Large intestine (tissue), 3 donors: ENCODE measurements around the gene SOX13. TPM values are rescaled to one million over a fixed set of nuclear protein-coding genes. Genes with fewer than 3 reads are reported as not detected.
"Not testable (repeated sequence)": the region's sequence is repeated elsewhere in the genome, so short reads cannot be mapped to it uniquely, and the experiment has no call there.

Experiments used
- DNase-seq, 2 donors: peaks; one replicate each; pipeline versions ENCODE4 v3.0.0 to v3.0.0-alpha.2; 2013
- H3K27ac ChIP-seq: one replicate; pipeline ENCODE4 v1.5.1; 2013; ENCODE audit warnings: low read length
- H3K27me3 ChIP-seq: 2 replicates; pipeline ENCODE4 v1.6.1; 2013; ENCODE audit warnings: low read length; ENCODE audit not compliant: control insufficient read depth, insufficient read depth
- H3K36me3 ChIP-seq: 2 replicates; pipeline ENCODE4 v1.6.1; 2013; ENCODE audit warnings: low read length; ENCODE audit not compliant: control insufficient read depth, insufficient read depth
- H3K4me1 ChIP-seq: one replicate; pipeline ENCODE4 v1.6.1; 2013; ENCODE audit warnings: low read length; ENCODE audit not compliant: control insufficient read depth, insufficient read depth
- H3K4me3 ChIP-seq: one replicate; pipeline ENCODE4 v1.5.1; 2013; ENCODE audit warnings: low read length
- H3K9me3 ChIP-seq: one replicate; pipeline ENCODE4 v1.6.1; 2013; ENCODE audit warnings: mild to moderate bottlenecking, low read depth, low read length, moderate library complexity; ENCODE audit not compliant: control insufficient read depth
- WGBS: methylation state at CpG from one replicate; pipeline ENCODE4 v1.1.5; 2013; ENCODE audit warnings: low lambda C conversion rate; ENCODE audit not compliant: insufficient coverage; 5-methylcytosine and 5-hydroxymethylcytosine counted together
- polyA plus RNA-seq: library from polyadenylated mRNA; unstranded; fragments of 120-200 nt; gene quantifications from one replicate; pipeline ENCODE4 v1.2.1, GENCODE V29; 2013

SOX13 gene
- polyA plus RNA-seq, 1 donor, result 34.0 TPM

GRCh38 chr1:204085876-204086275 lies 13.0 kb downstream of the SOX13 start:
- peaks cover 64% of the 10 kb centered on the region for H3K4me1 ChIP-seq
- no peaks in the 10 kb centered on the region for H3K27me3 ChIP-seq
- no peak overlapping the region for H3K4me3 ChIP-seq
- DNase-seq, result no peak
- no peak overlapping the region for H3K27ac ChIP-seq
- WGBS, result 17% methylated on average over 1 of the region's 7 CpGs
- H3K36me3 ChIP-seq, result no peaks in the 10 kb centered on the region
- no peaks in the 10 kb centered on the region for H3K9me3 ChIP-seq

GRCh38 chr1:204087181-204087892 lies 14.4 kb downstream of the SOX13 start:
- Histone ChIP-seq H3K4me1 (peaks cover 63% of the 10 kb centered on the region), H3K27me3 (no peaks in the 10 kb centered on the region), H3K4me3 (no peak overlapping the region), H3K27ac (no peak overlapping the region), H3K9me3 (no peaks in the 10 kb centered on the region), H3K36me3 (no peaks in the 10 kb centered on the region)
- no CpG with 5 or more reads among the region's 8 CpGs for WGBS
- DNase-seq, result no peak

- no peak overlapping the region for H3K27ac ChIP-seq
- no peaks in the 10 kb centered on the region for H3K9me3 ChIP-seq
- no peak overlapping the region for H3K4me3 ChIP-seq
- peaks cover 63% of the 10 kb centered on the region for H3K4me1 ChIP-seq
- H3K36me3 ChIP-seq, result no peaks in the 10 kb centered on the region
- DNase-seq, result no peak
- H3K27me3 ChIP-seq, result no peaks in the 10 kb centered on the region
- WGBS, result no CpG with 5 or more reads among the region's 7 CpGs
Observed at GRCh38 chr1:204087893-204088528, 15.1 kb downstream of the SOX13 start.

GRCh38 chr1:204088596-204088995 lies 15.7 kb downstream of the SOX13 start:
- H3K27me3 ChIP-seq, result no peaks in the 10 kb centered on the region
- H3K27ac ChIP-seq, result no peak overlapping the region
- WGBS, result no CpG with 5 or more reads among the region's 8 CpGs
- no peaks in the 10 kb centered on the region for H3K36me3 ChIP-seq
- peaks cover 62% of the 10 kb centered on the region for H3K4me1 ChIP-seq
- no peak for DNase-seq
- no peak overlapping the region for H3K4me3 ChIP-seq
- H3K9me3 ChIP-seq, result no peaks in the 10 kb centered on the region

- Histone ChIP-seq H3K4me1 (peaks cover 62% of the 10 kb centered on the region), H3K4me3 (no peak overlapping the region), H3K27me3 (no peaks in the 10 kb centered on the region), H3K9me3 (no peaks in the 10 kb centered on the region), H3K36me3 (no peaks in the 10 kb centered on the region), H3K27ac (no peak overlapping the region)
- no CpG with 5 or more reads among the region's 15 CpGs for WGBS
- no peak for DNase-seq
Observed at GRCh38 chr1:204089044-204089751, 16.3 kb downstream of the SOX13 start.

- WGBS, result no CpG with 5 or more reads among the region's 3 CpGs
- not testable (repeated sequence) for H3K36me3 ChIP-seq, H3K27ac ChIP-seq, H3K27me3 ChIP-seq, DNase-seq, H3K4me3 ChIP-seq, H3K9me3 ChIP-seq
- H3K4me1 ChIP-seq, result peaks cover 55% of the 10 kb centered on the region
Observed at GRCh38 chr1:204090132-204090531, 17.2 kb downstream of the SOX13 start.

- Histone ChIP-seq H3K27me3 (no peaks in the 10 kb centered on the region), H3K36me3 (no peaks in the 10 kb centered on the region), H3K27ac (no peak overlapping the region), H3K4me1 (peaks cover 49% of the 10 kb centered on the region), H3K9me3 (no peaks in the 10 kb centered on the region), H3K4me3 (no peak overlapping the region)
- WGBS, result no CpG with 5 or more reads among the region's 7 CpGs
- no peak for DNase-seq
Observed at GRCh38 chr1:204091066-204091465, 18.2 kb downstream of the SOX13 start.

GRCh38 chr1:204091787-204092312 lies 18.9 kb downstream of the SOX13 start:
- peak overlapping the region; percentile 91 for H3K27ac ChIP-seq
- H3K4me1 ChIP-seq, result peaks cover 51% of the 10 kb centered on the region
- 92% methylated on average over 3 of the region's 5 CpGs for WGBS

GRCh38 chr1:204092632-204093420 lies 19.9 kb downstream of the SOX13 start:
- Histone ChIP-seq H3K27me3 (no peaks in the 10 kb centered on the region), H3K9me3 (no peaks in the 10 kb centered on the region), H3K4me3 (no peak overlapping the region), H3K27ac (peak overlapping the region; percentile 91), H3K4me1 (peaks cover 55% of the 10 kb centered on the region), H3K36me3 (no peaks in the 10 kb centered on the region)
- no CpG with 5 or more reads among the region's 12 CpGs for WGBS
- peak in 1 of 2 donors; percentile 61 for DNase-seq

More at GRCh38 chr1:204091787-204092312, 18.9 kb downstream of the SOX13 start:
- H3K4me3 ChIP-seq, result no peak overlapping the region
- no peaks in the 10 kb centered on the region for H3K9me3 ChIP-seq
- no peaks in the 10 kb centered on the region for H3K36me3 ChIP-seq
- H3K27me3 ChIP-seq, result no peaks in the 10 kb centered on the region
- no peak for DNase-seq

- peak; percentile 88 to 96 for DNase-seq
- no peaks in the 10 kb centered on the region for H3K9me3 ChIP-seq
- H3K27me3 ChIP-seq, result no peaks in the 10 kb centered on the region
- peak overlapping the region; percentile 91 for H3K27ac ChIP-seq
- H3K4me1 ChIP-seq, result peaks cover 54% of the 10 kb centered on the region
- H3K36me3 ChIP-seq, result no peaks in the 10 kb centered on the region
- no CpG with 5 or more reads among the region's 4 CpGs for WGBS
- H3K4me3 ChIP-seq, result no peak overlapping the region
Observed at GRCh38 chr1:204093421-204093717, 20.5 kb downstream of the SOX13 start.
